ENCODE data around the gene CACNG7.

The CACNG7 gene

GRCh38 chr19:53982001-53982451 lies 72.9 kb downstream of the CACNG7 start:
- no peak for DNase-seq (ENCODE audit: low read depth in 1 of 2, low spot score in 1 of 2)

GRCh38 chr19:53982611-53983010 lies 73.5 kb downstream of the CACNG7 start:
- no peak for DNase-seq (ENCODE audit: low read depth in 1 of 2, low spot score in 1 of 2)

- no peak for DNase-seq (ENCODE audit: low read depth in 1 of 2, low spot score in 1 of 2)
Measured at GRCh38 chr19:53983457-53984289, 74.6 kb downstream of the CACNG7 start.

GRCh38 chr19:53985863-53986262 lies 76.8 kb downstream of the CACNG7 start:
- no peak for DNase-seq (ENCODE audit: low read depth in 1 of 2, low spot score in 1 of 2)

- DNase-seq (ENCODE audit: low read depth in 1 of 2, low spot score in 1 of 2): no peak
Measured at GRCh38 chr19:53988981-53989380, 79.9 kb downstream of the CACNG7 start.

- DNase-seq (ENCODE audit: low read depth in 1 of 2, low spot score in 1 of 2): no peak
Measured at GRCh38 chr19:53989600-53990533, 80.8 kb downstream of the CACNG7 start.

- no peak for DNase-seq (ENCODE audit: low read depth in 1 of 2, low spot score in 1 of 2)
Measured at GRCh38 chr19:53991224-53992113, 82.4 kb downstream of the CACNG7 start, which contains the start of gene CACNG6. TSS of gene CACNG6 (plus strand) at chr19:53991637. CDS start at chr19:53992878, 1,241 bp downstream.

- DNase-seq (ENCODE audit: low read depth in 1 of 2, low spot score in 1 of 2): no peak
Measured at GRCh38 chr19:53992211-53992610, 83.1 kb downstream of the CACNG7 start.

- no peak for DNase-seq (ENCODE audit: low read depth in 1 of 2, low spot score in 1 of 2)
Measured at GRCh38 chr19:53992815-53993214, 83.7 kb downstream of the CACNG7 start.

GRCh38 chr19:53993448-53993847 lies 84.4 kb downstream of the CACNG7 start:
- DNase-seq (ENCODE audit: low read depth in 1 of 2, low spot score in 1 of 2): no peak
